Measurements from ENCODE around the gene CD48. TPM values are rescaled to one million over a fixed set of nuclear protein-coding genes. Genes with fewer than 3 reads are reported as not detected.
A peak's percentile ranks its signal among the peaks of the same experiment; 100 is the strongest.
"Not testable (repeated sequence)": the region's sequence is repeated elsewhere in the genome, so short reads cannot be mapped to it uniquely, and the experiment has no call there.

CD48 gene
- total RNA-seq, 2 donors from 2014 or later, result 386 to 387 TPM

DNA sequence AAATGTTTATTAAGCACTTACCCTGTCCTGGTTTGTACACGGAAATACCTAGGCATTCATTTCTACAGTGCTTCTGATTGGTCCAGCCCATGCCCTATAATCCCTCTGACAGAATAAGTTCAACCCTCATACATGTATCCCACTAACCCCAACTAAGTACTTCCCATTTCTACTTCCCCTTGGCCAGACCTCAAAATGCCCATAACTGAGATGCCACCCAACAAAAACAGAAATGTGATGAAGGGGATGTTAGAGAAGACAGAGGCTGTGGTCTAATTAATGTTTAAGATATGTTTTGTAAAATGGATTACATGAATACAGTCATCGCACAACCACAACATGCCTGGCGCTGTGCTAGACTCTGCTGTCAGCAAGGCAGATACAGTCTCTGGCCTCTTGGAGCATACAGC, 6.4 kb downstream of the CD48 start:
- DNase-seq; H3K27ac Mint-ChIP-seq; H3K9me3 ChIP-seq (ENCODE audit: control insufficient read depth, low read length, poor library complexity, severe bottlenecking); H3K27me3 Mint-ChIP-seq: not testable (repeated sequence)
- Mint-ChIP-seq H3K4me1 (peaks cover 49% of the 10 kb centered on the region), H3K36me3 (ENCODE audit: low read depth) (peaks cover 12% of the 10 kb centered on the region), H3K4me3 (peak overlapping the region; percentile 71)
- ATAC-seq, result peak; percentile 18

DNA sequence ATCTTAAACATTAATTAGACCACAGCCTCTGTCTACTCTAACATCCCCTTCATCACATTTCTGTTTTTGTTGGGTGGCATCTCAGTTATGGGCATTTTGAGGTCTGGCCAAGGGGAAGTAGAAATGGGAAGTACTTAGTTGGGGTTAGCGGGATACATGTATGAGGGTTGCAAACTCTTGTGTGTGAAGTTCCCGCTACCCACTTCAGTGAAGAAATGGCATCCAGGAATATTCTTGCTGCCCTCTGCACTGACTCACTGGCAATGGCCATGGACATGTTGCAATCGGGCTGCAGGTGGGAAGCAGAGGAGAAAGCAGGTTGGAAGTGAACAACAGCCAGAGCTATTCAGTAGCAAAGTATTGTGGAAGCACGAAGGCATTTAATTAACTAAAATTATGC, 7.4 kb downstream of the CD48 start:
- H3K27me3 Mint-ChIP-seq, result no peaks in the 10 kb centered on the region
- DNase-seq, result no peak
- H3K9me3 ChIP-seq (ENCODE audit: control insufficient read depth, low read length, poor library complexity, severe bottlenecking), result no peaks in the 10 kb centered on the region
- peaks cover 12% of the 10 kb centered on the region for H3K36me3 Mint-ChIP-seq (ENCODE audit: low read depth)
- H3K4me3 Mint-ChIP-seq, result peak overlapping the region; percentile 81
- H3K4me1 Mint-ChIP-seq, result peaks cover 53% of the 10 kb centered on the region
- no peak overlapping the region for H3K27ac Mint-ChIP-seq
- ATAC-seq, result no peak

GRCh38 chr1:160702100-160702499, 9.5 kb downstream of the CD48 start:
- Mint-ChIP-seq H3K4me1 (peaks cover 58% of the 10 kb centered on the region), H3K27ac (peak overlapping the region; percentile 92), H3K27me3 (no peaks in the 10 kb centered on the region), H3K36me3 (ENCODE audit: low read depth) (peaks cover 12% of the 10 kb centered on the region), H3K4me3 (peak overlapping the region; percentile 83)
- H3K9me3 ChIP-seq (ENCODE audit: control insufficient read depth, low read length, poor library complexity, severe bottlenecking), result no peaks in the 10 kb centered on the region
- ATAC-seq (no peak), DNase-seq (no peak)

DNA sequence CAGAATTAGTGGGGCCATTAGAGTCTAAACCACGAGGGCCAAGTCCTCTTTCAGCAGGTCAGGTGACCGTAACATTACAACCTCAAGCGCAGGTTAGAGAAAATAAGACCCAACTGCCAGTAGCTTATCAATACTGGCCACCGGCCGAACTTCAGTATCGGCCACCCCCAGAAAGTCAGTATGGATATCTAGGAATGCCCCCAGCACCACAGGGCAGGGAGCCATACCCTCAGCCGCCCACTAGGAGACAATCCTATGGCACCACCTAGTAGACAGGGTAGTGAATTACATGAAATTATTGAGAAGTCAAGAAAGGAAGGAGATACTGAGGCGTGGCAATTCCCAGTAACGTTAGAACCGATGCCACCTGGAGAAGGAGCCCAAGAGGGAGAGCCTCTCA, 19.2 kb downstream of the CD48 start:
- not testable (repeated sequence) for H3K36me3 Mint-ChIP-seq (ENCODE audit: low read depth); DNase-seq; H3K9me3 ChIP-seq (ENCODE audit: control insufficient read depth, low read length, poor library complexity, severe bottlenecking); H3K27me3 Mint-ChIP-seq; H3K4me3 Mint-ChIP-seq; ATAC-seq
- Mint-ChIP-seq H3K27ac (peak overlapping the region; percentile 90), H3K4me1 (peaks cover 49% of the 10 kb centered on the region)

DNA sequence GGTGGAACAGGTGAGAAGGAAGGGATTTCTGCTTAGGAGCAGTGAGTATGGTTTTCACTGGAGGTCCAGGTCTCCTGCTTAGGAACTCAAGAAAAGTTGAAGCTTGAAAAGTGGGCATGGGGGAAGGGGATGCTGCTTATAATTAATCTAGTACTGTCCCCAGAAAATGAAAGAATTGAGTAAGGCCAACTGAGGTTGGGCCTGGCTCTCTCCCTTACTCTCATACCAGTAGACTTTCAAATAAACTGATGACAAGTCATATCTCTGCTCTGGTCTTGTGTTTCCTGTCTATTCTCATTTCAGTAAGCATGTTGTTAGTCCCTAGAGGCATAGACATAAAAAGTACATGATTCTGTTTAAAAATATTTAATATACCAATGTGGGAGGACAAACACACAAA, 26.4 kb downstream of the CD48 start:
- Mint-ChIP-seq H3K27me3 (no peaks in the 10 kb centered on the region), H3K4me1 (peaks cover 70% of the 10 kb centered on the region), H3K36me3 (ENCODE audit: low read depth) (peaks cover 7% of the 10 kb centered on the region), H3K27ac (peak overlapping the region; percentile 96), H3K4me3 (peak overlapping the region; percentile 70)
- DNase-seq (no peak), ATAC-seq (peak; percentile 26)
- H3K9me3 ChIP-seq (ENCODE audit: control insufficient read depth, low read length, poor library complexity, severe bottlenecking), result no peaks in the 10 kb centered on the region

- Mint-ChIP-seq H3K4me3 (peak overlapping the region; percentile 70), H3K36me3 (ENCODE audit: low read depth) (peaks cover 11% of the 10 kb centered on the region), H3K27ac (peak overlapping the region; percentile 96), H3K4me1 (peaks cover 60% of the 10 kb centered on the region), H3K27me3 (no peaks in the 10 kb centered on the region)
- no peak for DNase-seq
- H3K9me3 ChIP-seq (ENCODE audit: control insufficient read depth, low read length, poor library complexity, severe bottlenecking), result no peaks in the 10 kb centered on the region
- ATAC-seq, result peak; percentile 32
Measured at GRCh38 chr1:160682983-160683865, 28.4 kb downstream of the CD48 start.

- Mint-ChIP-seq H3K4me3 (peak overlapping the region; percentile 62), H3K27me3 (no peaks in the 10 kb centered on the region), H3K27ac (peak overlapping the region; percentile 96), H3K4me1 (peaks cover 60% of the 10 kb centered on the region), H3K36me3 (ENCODE audit: low read depth) (peaks cover 15% of the 10 kb centered on the region)
- no peaks in the 10 kb centered on the region for H3K9me3 ChIP-seq (ENCODE audit: control insufficient read depth, low read length, poor library complexity, severe bottlenecking)
- peak; percentile 37 for ATAC-seq
- no peak for DNase-seq
Measured at GRCh38 chr1:160681891-160682140, 29.8 kb downstream of the CD48 start.

- peak; percentile 70 to 87 (median 75) for DNase-seq
- H3K4me1 Mint-ChIP-seq, result peaks cover 58% of the 10 kb centered on the region
- H3K27ac Mint-ChIP-seq, result peak overlapping the region; percentile 96
- H3K9me3 ChIP-seq (ENCODE audit: control insufficient read depth, low read length, poor library complexity, severe bottlenecking), result no peaks in the 10 kb centered on the region
- no peak overlapping the region for H3K4me3 Mint-ChIP-seq
- peak; percentile 90 for ATAC-seq
- H3K27me3 Mint-ChIP-seq, result no peaks in the 10 kb centered on the region
- H3K36me3 Mint-ChIP-seq (ENCODE audit: low read depth), result peaks cover 15% of the 10 kb centered on the region
Measured at GRCh38 chr1:160681066-160681890, 30.3 kb downstream of the CD48 start.

GRCh38 chr1:160680399-160680798, 31.2 kb downstream of the CD48 start:
- no peaks in the 10 kb centered on the region for H3K9me3 ChIP-seq (ENCODE audit: control insufficient read depth, low read length, poor library complexity, severe bottlenecking)
- no peaks in the 10 kb centered on the region for H3K27me3 Mint-ChIP-seq
- peaks cover 15% of the 10 kb centered on the region for H3K36me3 Mint-ChIP-seq (ENCODE audit: low read depth)
- H3K4me1 Mint-ChIP-seq, result peaks cover 58% of the 10 kb centered on the region
- no peak for ATAC-seq
- peak overlapping the region; percentile 96 for H3K27ac Mint-ChIP-seq
- H3K4me3 Mint-ChIP-seq, result no peak overlapping the region
- DNase-seq, result no peak

GRCh38 chr1:160679893-160680292, 31.7 kb downstream of the CD48 start:
- no peak overlapping the region for H3K4me3 Mint-ChIP-seq
- no peak for ATAC-seq
- H3K36me3 Mint-ChIP-seq (ENCODE audit: low read depth), result peaks cover 15% of the 10 kb centered on the region
- H3K27ac Mint-ChIP-seq, result peak overlapping the region; percentile 96
- peaks cover 54% of the 10 kb centered on the region for H3K4me1 Mint-ChIP-seq
- H3K9me3 ChIP-seq (ENCODE audit: control insufficient read depth, low read length, poor library complexity, severe bottlenecking), result no peaks in the 10 kb centered on the region
- no peak for DNase-seq
- H3K27me3 Mint-ChIP-seq, result no peaks in the 10 kb centered on the region

GRCh38 chr1:160676869-160677597, 34.6 kb downstream of the CD48 start:
- Mint-ChIP-seq H3K27me3 (no peaks in the 10 kb centered on the region), H3K4me1 (peaks cover 30% of the 10 kb centered on the region), H3K27ac (peak overlapping the region; percentile 96), H3K36me3 (ENCODE audit: low read depth) (peaks cover 13% of the 10 kb centered on the region), H3K4me3 (no peak overlapping the region)
- no peak for ATAC-seq
- no peak for DNase-seq
- no peaks in the 10 kb centered on the region for H3K9me3 ChIP-seq (ENCODE audit: control insufficient read depth, low read length, poor library complexity, severe bottlenecking)

- Mint-ChIP-seq H3K36me3 (ENCODE audit: low read depth) (peaks cover 11% of the 10 kb centered on the region), H3K4me1 (peaks cover 23% of the 10 kb centered on the region), H3K27ac (no peak overlapping the region), H3K4me3 (no peak overlapping the region), H3K27me3 (no peaks in the 10 kb centered on the region)
- no peaks in the 10 kb centered on the region for H3K9me3 ChIP-seq (ENCODE audit: control insufficient read depth, low read length, poor library complexity, severe bottlenecking)
- ATAC-seq, result peak; percentile 81
- peak; percentile 44 to 65 (median 53) for DNase-seq
Measured at GRCh38 chr1:160675641-160676410, 35.8 kb downstream of the CD48 start.

All from T-helper 17 cell (primary cell).